Muscle of leg (tissue), 11 donors: ENCODE results near the gene RABGAP1L. TPM values are rescaled to one million over a fixed set of nuclear protein-coding genes. Genes with fewer than 3 reads are reported as not detected.
"Not testable (repeated sequence)": the region's sequence is repeated elsewhere in the genome, so short reads cannot be mapped to it uniquely, and the experiment has no call there.

ENCODE experiments used
- DNase-seq: peaks from one replicate; pipeline ENCODE4 v3.0.0; 2013
- H3K27ac ChIP-seq: one replicate; pipeline ENCODE4 v1.5.1; 2013; ENCODE audit warnings: mild to moderate bottlenecking, low read length, control low read depth
- H3K27me3 ChIP-seq: one replicate; pipeline ENCODE4 v1.6.1; 2013; ENCODE audit warnings: low read length; ENCODE audit not compliant: control insufficient read depth, insufficient read depth
- H3K36me3 ChIP-seq: one replicate; pipeline ENCODE4 v1.6.1; 2013; ENCODE audit warnings: low read length; ENCODE audit not compliant: control insufficient read depth, insufficient read depth
- H3K4me1 ChIP-seq: one replicate; pipeline ENCODE4 v1.6.1; 2013; ENCODE audit warnings: low read length; ENCODE audit not compliant: control insufficient read depth, insufficient read depth
- H3K4me3 ChIP-seq: one replicate; pipeline ENCODE4 v1.5.1; 2013; ENCODE audit warnings: low read length, control low read depth
- H3K9me3 ChIP-seq: replicated peaks from 2 replicates; pipeline ENCODE4 v1.6.1; 2013; ENCODE audit warnings: low read depth, low read length; ENCODE audit not compliant: control insufficient read depth
- WGBS: methylation state at CpG from one replicate; pipeline ENCODE4 v1.1.5; 2013; ENCODE audit warnings: missing lambda C conversion rate; ENCODE audit not compliant: insufficient coverage; 5-methylcytosine and 5-hydroxymethylcytosine counted together
- polyA plus RNA-seq, 8 donors: library from polyadenylated mRNA; unstranded; fragments of 120-200 nt; gene quantifications; one replicate each; pipeline versions ENCODE4 v1.2.1 to v1.2.3, GENCODE V29; 2013; ENCODE audit warnings: inconsistent platforms in 1 of 8, low replicate concordance in 1 of 8; ENCODE audit not compliant: insufficient read length in 8 of 8, insufficient read depth in 1 of 8
- total RNA-seq: library from RNA; stranded (reverse); fragments of 120-200 nt; gene quantifications from one replicate; pipeline ENCODE4 v1.2.4, GENCODE V29; 2013

RABGAP1L gene
- total and polyA plus RNA-seq, 9 donors, result 9.8 to 27.2 (median 11.6) TPM

GRCh38 chr1:174165471-174166137, 6.3 kb downstream of the RABGAP1L start:
- no peaks in the 10 kb centered on the region for H3K36me3 ChIP-seq
- no peaks in the 10 kb centered on the region for H3K27me3 ChIP-seq
- no peaks in the 10 kb centered on the region for H3K9me3 ChIP-seq
- peak; percentile 17 for DNase-seq
- no peak overlapping the region for H3K4me3 ChIP-seq
- 81% methylated on average over 5 of the region's 6 CpGs for WGBS
- H3K4me1 ChIP-seq, result no peaks in the 10 kb centered on the region
- H3K27ac ChIP-seq, result no peak overlapping the region

- Histone ChIP-seq H3K4me1 (no peaks in the 10 kb centered on the region), H3K27me3 (no peaks in the 10 kb centered on the region), H3K4me3 (no peak overlapping the region), H3K9me3 (no peaks in the 10 kb centered on the region), H3K36me3 (no peaks in the 10 kb centered on the region), H3K27ac (no peak overlapping the region)
- no CpG with 5 or more reads among the region's 5 CpGs for WGBS
- no peak for DNase-seq
These were observed 7.4 kb downstream of the RABGAP1L start for GRCh38 chr1:174166530-174167264.

GRCh38 chr1:174167265-174167803, 8.0 kb downstream of the RABGAP1L start:
- no peaks in the 10 kb centered on the region for H3K9me3 ChIP-seq
- no peak overlapping the region for H3K27ac ChIP-seq
- WGBS, result no CpG with 5 or more reads among the region's 2 CpGs
- H3K4me3 ChIP-seq, result no peak overlapping the region
- H3K27me3 ChIP-seq, result no peaks in the 10 kb centered on the region
- no peaks in the 10 kb centered on the region for H3K36me3 ChIP-seq
- no peaks in the 10 kb centered on the region for H3K4me1 ChIP-seq
- no peak for DNase-seq

- WGBS, result no CpG with 5 or more reads among the region's 3 CpGs
- Histone ChIP-seq H3K4me3 (no peak overlapping the region), H3K9me3 (no peaks in the 10 kb centered on the region), H3K27me3 (no peaks in the 10 kb centered on the region), H3K36me3 (no peaks in the 10 kb centered on the region), H3K27ac (no peak overlapping the region), H3K4me1 (no peaks in the 10 kb centered on the region)
- no peak for DNase-seq
These were observed 10.0 kb downstream of the RABGAP1L start for GRCh38 chr1:174169342-174169741.

GRCh38 chr1:174171073-174171472, 11.8 kb downstream of the RABGAP1L start:
- H3K27ac ChIP-seq, result no peak overlapping the region
- no peak overlapping the region for H3K4me3 ChIP-seq
- no CpG with 5 or more reads among the region's 1 CpG for WGBS
- no peaks in the 10 kb centered on the region for H3K27me3 ChIP-seq
- H3K4me1 ChIP-seq, result no peaks in the 10 kb centered on the region
- no peaks in the 10 kb centered on the region for H3K36me3 ChIP-seq
- DNase-seq, result no peak
- H3K9me3 ChIP-seq, result no peaks in the 10 kb centered on the region

GRCh38 chr1:174174461-174175329, 15.4 kb downstream of the RABGAP1L start:
- H3K27me3 ChIP-seq, result no peaks in the 10 kb centered on the region
- no peaks in the 10 kb centered on the region for H3K36me3 ChIP-seq
- WGBS, result 84% methylated on average over 3 of the region's 6 CpGs
- no peak overlapping the region for H3K4me3 ChIP-seq
- no peak overlapping the region for H3K27ac ChIP-seq
- H3K9me3 ChIP-seq, result no peaks in the 10 kb centered on the region
- no peak for DNase-seq
- H3K4me1 ChIP-seq, result no peaks in the 10 kb centered on the region

- H3K9me3 ChIP-seq, H3K36me3 ChIP-seq, H3K4me1 ChIP-seq, H3K4me3 ChIP-seq, H3K27ac ChIP-seq, H3K27me3 ChIP-seq, DNase-seq: not testable (repeated sequence)
- no CpG with 5 or more reads among the region's 2 CpGs for WGBS
These were observed 19.1 kb downstream of the RABGAP1L start for GRCh38 chr1:174178459-174178858.

GRCh38 chr1:174189428-174190062, 30.2 kb downstream of the RABGAP1L start:
- Histone ChIP-seq H3K4me3 (no peak overlapping the region), H3K27ac (no peak overlapping the region), H3K27me3 (no peaks in the 10 kb centered on the region), H3K4me1 (no peaks in the 10 kb centered on the region), H3K9me3 (no peaks in the 10 kb centered on the region), H3K36me3 (no peaks in the 10 kb centered on the region)
- DNase-seq, result no peak
- WGBS, result 79% methylated on average over 2 of the region's 4 CpGs

- Histone ChIP-seq H3K27ac (no peak overlapping the region), H3K4me3 (no peak overlapping the region), H3K36me3 (no peaks in the 10 kb centered on the region), H3K27me3 (no peaks in the 10 kb centered on the region), H3K9me3 (no peaks in the 10 kb centered on the region), H3K4me1 (no peaks in the 10 kb centered on the region)
- 71% methylated on average over 4 of the region's 6 CpGs for WGBS
- DNase-seq, result peak; percentile 9
These were observed 31.4 kb downstream of the RABGAP1L start for GRCh38 chr1:174190691-174191199.
